Skeletal muscle tissue (tissue), 4 donors: Measurements from ENCODE around the gene EGFR. TPM values are rescaled to one million over a fixed set of nuclear protein-coding genes. Genes with fewer than 3 reads are reported as not detected.

Source experiments
- H3K27ac ChIP-seq: one replicate; pipeline ENCODE4 v1.7.0; 2013; ENCODE audit warnings: mild to moderate bottlenecking, low read depth, low read length, inconsistent platforms
- H3K27me3 ChIP-seq, 3 donors: one replicate each; pipeline ENCODE4 v1.7.0; 2013; ENCODE audit warnings: low read length in 3 of 3; ENCODE audit not compliant: control insufficient read depth in 3 of 3, insufficient read depth in 3 of 3
- H3K36me3 ChIP-seq, 3 donors: one replicate each; pipeline ENCODE4 v1.7.0; 2013; ENCODE audit warnings: low read length in 3 of 3; ENCODE audit not compliant: control insufficient read depth in 3 of 3, insufficient read depth in 3 of 3
- H3K4me1 ChIP-seq, 3 donors: one replicate each; pipeline ENCODE4 v1.7.0; 2013; ENCODE audit warnings: low read length in 3 of 3, mild to moderate bottlenecking in 3 of 3; ENCODE audit not compliant: control insufficient read depth in 3 of 3, insufficient read depth in 3 of 3
- H3K4me3 ChIP-seq, 3 donors: one replicate each; pipeline ENCODE4 v1.7.0; 2013; ENCODE audit warnings: low read length in 3 of 3
- H3K9ac ChIP-seq, 3 donors: one replicate each; pipeline ENCODE4 v1.7.0; 2013; ENCODE audit warnings: low read length in 3 of 3, mild to moderate bottlenecking in 3 of 3, moderate library complexity in 2 of 3, low read depth in 1 of 3
- H3K9me3 ChIP-seq, 3 donors: one replicate each; pipeline ENCODE4 v1.7.0; 2013; ENCODE audit warnings: low read length in 3 of 3; ENCODE audit not compliant: control insufficient read depth in 3 of 3
- total RNA-seq: library from RNA; depleted of rRNA; stranded (reverse); fragments of >200 nt; gene quantifications from one replicate; pipeline ENCODE4 v1.2.3, GENCODE V29; 2014
- donor health status: Osteomylitis.

EGFR gene
- total RNA-seq, 1 donor from 2014 or later = 17.7 TPM

DNA sequence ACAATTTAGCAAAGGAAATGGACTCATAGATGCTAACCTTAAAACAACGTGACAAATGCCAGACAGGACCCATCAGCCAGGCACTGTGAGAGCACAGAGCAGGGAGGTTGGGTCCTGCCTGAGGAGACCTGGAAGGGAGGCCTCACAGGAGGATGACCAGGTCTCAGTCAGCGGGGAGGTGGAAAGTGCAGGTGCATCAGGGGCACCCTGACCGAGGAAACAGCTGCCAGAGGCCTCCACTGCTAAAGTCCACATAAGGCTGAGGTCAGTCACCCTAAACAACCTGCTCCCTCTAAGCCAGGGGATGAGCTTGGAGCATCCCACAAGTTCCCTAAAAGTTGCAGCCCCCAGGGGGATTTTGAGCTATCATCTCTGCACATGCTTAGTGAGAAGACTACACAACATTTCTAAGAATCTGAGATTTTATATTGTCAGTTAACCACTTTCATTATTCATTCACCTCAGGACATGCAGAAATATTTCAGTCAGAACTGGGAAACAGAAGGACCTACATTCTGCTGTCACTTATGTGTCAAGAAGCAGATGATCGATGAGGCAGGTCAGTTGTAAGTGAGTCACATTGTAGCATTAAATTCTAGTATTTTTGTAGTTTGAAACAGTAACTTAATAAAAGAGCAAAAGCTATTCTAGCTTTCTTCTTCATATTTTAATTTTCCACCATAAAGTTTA lies 188.8 kb downstream of the EGFR start:
- no peak overlapping the region for H3K4me3 ChIP-seq
- H3K9me3 ChIP-seq = no peaks in the 10 kb centered on the region
- no peak overlapping the region for H3K27ac ChIP-seq
- peaks cover 10 to 48% (median 47%) of the 10 kb centered on the region in 3 donors for H3K36me3 ChIP-seq
- H3K27me3 ChIP-seq = no peaks in the 10 kb centered on the region
- H3K4me1 ChIP-seq = no peaks in the 10 kb centered on the region
- no peak overlapping the region for H3K9ac ChIP-seq

DNA sequence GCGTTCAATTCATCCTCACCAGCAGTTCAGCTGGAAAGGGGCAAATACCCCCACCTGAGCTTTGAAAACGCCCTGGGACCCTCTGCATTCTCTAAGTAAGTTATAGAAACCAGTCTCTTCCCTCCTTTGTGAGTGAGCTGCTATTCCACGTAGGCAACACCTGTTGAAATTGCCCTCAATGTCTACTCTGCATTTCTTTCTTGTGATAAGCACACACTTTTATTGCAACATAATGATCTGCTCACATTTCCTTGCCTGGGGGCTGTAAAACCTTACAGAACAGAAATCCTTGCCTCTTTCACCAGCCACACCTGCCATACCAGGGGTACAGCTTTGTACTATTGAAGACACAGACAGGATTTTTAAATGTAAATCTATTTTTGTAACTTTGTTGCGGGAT lies 190.5 kb downstream of the EGFR start:
- Histone ChIP-seq H3K9me3 (no peaks in the 10 kb centered on the region), H3K4me3 (no peak overlapping the region), H3K9ac (no peak overlapping the region), H3K4me1 (no peaks in the 10 kb centered on the region), H3K36me3 (peaks cover 6 to 35% (median 33%) of the 10 kb centered on the region in 3 donors), H3K27ac (no peak overlapping the region), H3K27me3 (no peaks in the 10 kb centered on the region)

DNA sequence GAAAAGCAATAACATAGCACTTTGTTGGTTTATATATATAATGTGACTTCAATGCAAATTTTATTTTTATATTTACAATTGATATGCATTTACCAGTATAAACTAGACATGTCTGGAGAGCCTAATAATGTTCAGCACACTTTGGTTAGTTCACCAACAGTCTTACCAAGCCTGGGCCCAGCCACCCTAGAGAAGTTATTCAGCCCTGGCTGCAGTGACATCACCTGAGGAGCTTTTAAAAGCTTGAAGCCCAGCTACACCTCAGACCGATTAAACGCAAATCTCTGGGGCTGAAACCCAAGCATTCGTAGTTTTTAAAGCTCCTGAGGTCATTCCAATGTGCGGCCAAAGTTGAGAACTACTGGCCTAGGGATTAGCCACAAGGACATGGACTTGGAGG lies 191.4 kb downstream of the EGFR start:
- Histone ChIP-seq H3K27me3 (no peaks in the 10 kb centered on the region), H3K9ac (no peak overlapping the region), H3K4me3 (no peak overlapping the region), H3K4me1 (no peaks in the 10 kb centered on the region), H3K27ac (no peak overlapping the region), H3K9me3 (no peaks in the 10 kb centered on the region), H3K36me3 (peaks cover 3 to 27% (median 26%) of the 10 kb centered on the region in 3 donors)

DNA sequence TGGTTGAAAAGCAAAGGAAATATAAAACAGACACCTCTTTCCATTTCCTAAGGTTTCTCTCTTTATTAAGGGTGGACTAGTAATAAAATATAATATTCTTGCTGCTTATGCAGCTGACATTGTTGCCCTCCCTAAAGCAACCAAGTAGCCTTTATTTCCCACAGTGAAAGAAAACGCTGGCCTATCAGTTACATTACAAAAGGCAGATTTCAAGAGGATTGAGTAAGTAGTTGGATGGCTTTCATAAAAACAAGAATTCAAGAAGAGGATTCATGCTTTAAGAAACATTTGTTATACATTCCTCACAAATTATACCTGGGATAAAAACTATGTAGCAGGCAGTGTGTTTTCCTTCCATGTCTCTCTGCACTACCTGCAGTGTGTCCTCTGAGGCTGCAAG lies 191.9 kb downstream of the EGFR start:
- no peaks in the 10 kb centered on the region for H3K4me1 ChIP-seq

DNA sequence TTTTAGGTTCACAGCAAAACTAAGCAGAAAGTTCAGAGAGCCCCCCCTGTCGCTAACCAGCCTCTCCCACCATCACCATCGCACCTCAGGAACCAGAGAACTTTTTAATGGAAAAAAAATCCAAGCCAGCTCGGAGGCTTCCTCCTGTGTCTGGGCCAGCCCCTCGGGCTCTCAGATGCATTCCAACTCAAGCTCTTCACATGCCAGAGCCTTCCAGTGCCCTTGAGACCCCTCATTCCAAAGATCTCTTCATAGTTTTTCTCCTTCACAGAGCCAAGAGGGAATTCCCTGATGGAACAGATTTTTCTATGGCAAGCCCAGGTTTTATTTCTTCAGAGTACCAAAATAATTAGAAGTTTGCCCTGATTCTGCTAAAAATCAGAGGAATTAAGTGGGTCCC lies 192.9 kb downstream of the EGFR start:
- Histone ChIP-seq H3K4me3 (no peak overlapping the region), H3K27ac (no peak overlapping the region), H3K9ac (no peak overlapping the region), H3K27me3 (no peaks in the 10 kb centered on the region), H3K36me3 (peaks cover 0 to 17% (median 14%) of the 10 kb centered on the region in 3 donors), H3K9me3 (no peaks in the 10 kb centered on the region), H3K4me1 (no peaks in the 10 kb centered on the region)

More for the DNA sequence above, 191.9 kb downstream of the EGFR start:
- H3K9me3 ChIP-seq = no peaks in the 10 kb centered on the region
- H3K27ac ChIP-seq = no peak overlapping the region
- H3K27me3 ChIP-seq = no peaks in the 10 kb centered on the region
- peaks cover 0 to 23% (median 20%) of the 10 kb centered on the region in 3 donors for H3K36me3 ChIP-seq
- H3K9ac ChIP-seq = no peak overlapping the region
- H3K4me3 ChIP-seq = no peak overlapping the region

GRCh38 chr7:55212176-55212575 lies 193.4 kb downstream of the EGFR start:
- Histone ChIP-seq H3K4me1 (no peaks in the 10 kb centered on the region), H3K27me3 (no peaks in the 10 kb centered on the region), H3K9ac (no peak overlapping the region)

DNA sequence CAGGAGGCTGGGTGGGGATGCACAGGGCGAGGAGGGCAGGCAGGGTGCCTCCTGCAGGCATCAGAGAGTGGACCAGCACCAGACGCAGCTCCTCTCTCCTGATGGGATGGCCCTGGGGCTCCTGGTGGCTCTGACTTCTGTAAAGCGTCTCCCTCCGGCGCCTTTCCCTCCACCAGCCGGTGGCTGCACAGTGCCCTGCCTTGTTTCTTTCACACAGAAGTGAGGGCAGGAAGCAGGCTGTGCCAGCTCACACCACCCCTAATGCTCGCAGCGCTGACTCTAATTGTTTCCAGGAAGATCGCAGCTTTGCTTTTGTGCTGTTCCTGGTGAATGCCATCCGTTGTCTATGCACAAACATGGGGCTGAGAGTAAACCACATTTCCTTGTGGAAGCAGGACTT lies 194.0 kb downstream of the EGFR start:
- H3K27ac ChIP-seq = no peak overlapping the region
- H3K4me1 ChIP-seq = no peaks in the 10 kb centered on the region
- no peaks in the 10 kb centered on the region for H3K9me3 ChIP-seq

More at GRCh38 chr7:55212176-55212575, 193.4 kb downstream of the EGFR start:
- H3K9me3 ChIP-seq = no peaks in the 10 kb centered on the region
- no peak overlapping the region for H3K27ac ChIP-seq
- peaks cover 0 to 13% (median 10%) of the 10 kb centered on the region in 3 donors for H3K36me3 ChIP-seq
- H3K4me3 ChIP-seq = no peak overlapping the region

DNA sequence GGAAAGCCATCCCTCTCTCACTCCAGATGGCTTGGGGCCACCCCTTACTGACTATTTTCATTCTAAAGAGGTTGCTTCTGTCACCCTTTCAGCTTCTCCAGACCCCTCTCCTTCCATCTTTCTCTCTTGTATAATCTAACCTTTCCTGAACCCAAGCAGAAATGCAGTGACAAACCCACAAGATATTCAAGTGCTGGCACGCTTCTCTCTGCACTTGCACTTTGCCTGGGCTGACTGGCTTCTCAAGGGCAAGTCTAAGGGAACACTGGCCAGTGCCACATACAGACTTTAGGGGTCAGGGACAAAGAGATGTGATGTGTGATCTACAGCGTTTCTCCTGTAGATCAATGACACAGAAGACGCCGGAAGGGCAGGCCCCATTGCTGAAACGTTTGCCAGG lies 195.9 kb downstream of the EGFR start:
- Histone ChIP-seq H3K4me3 (no peak overlapping the region), H3K9me3 (no peaks in the 10 kb centered on the region), H3K9ac (no peak overlapping the region), H3K27me3 (no peaks in the 10 kb centered on the region), H3K4me1 (no peaks in the 10 kb centered on the region), H3K36me3 (no peaks in the 10 kb centered on the region), H3K27ac (no peak overlapping the region)

More for the DNA sequence above, 194.0 kb downstream of the EGFR start:
- H3K9ac ChIP-seq = no peak overlapping the region
- H3K36me3 ChIP-seq = peaks cover 0 to 8% (median 6%) of the 10 kb centered on the region in 3 donors
- no peak overlapping the region for H3K4me3 ChIP-seq
- H3K27me3 ChIP-seq = no peaks in the 10 kb centered on the region

GRCh38 chr7:55223023-55223422 lies 204.2 kb downstream of the EGFR start:
- Histone ChIP-seq H3K36me3 (no peaks in the 10 kb centered on the region), H3K9me3 (no peaks in the 10 kb centered on the region), H3K4me1 (no peaks in the 10 kb centered on the region), H3K27me3 (no peaks in the 10 kb centered on the region), H3K4me3 (no peak overlapping the region), H3K27ac (no peak overlapping the region), H3K9ac (no peak overlapping the region)

DNA sequence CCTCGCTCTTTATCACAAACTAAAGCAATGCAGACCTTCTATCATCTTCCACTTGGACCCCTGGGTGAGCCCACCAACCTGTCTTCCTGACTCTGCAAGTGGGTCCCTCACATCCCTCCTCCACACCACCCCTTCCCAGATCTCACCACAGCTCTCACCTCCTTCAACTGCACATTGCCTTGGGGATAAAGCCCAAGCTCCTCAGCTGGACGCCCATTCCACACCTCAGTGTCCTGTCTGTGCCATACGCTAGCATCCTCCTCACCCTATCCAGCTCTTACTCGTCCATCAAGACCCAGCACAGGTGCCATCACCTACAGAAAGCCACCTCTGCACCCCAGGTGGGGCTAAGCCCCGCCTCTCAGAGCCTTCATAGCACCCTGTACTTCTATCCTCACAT lies 205.3 kb downstream of the EGFR start:
- H3K27ac ChIP-seq = no peak overlapping the region
- H3K36me3 ChIP-seq = no peaks in the 10 kb centered on the region
- no peak overlapping the region for H3K9ac ChIP-seq
- no peak overlapping the region for H3K4me3 ChIP-seq
- no peaks in the 10 kb centered on the region for H3K27me3 ChIP-seq
- H3K9me3 ChIP-seq = no peaks in the 10 kb centered on the region
- no peaks in the 10 kb centered on the region for H3K4me1 ChIP-seq
